GM19397 (cell line): ENCODE data around the gene TFPT.

Experiments used
- ATAC-seq: cut with Tn5 transposase; IDR thresholded peaks from one replicate; pipeline ENCODE4 v1.9.1; 2021; ENCODE audit warnings: mild to moderate bottlenecking, moderate library complexity; ENCODE audit not compliant: unreplicated experiment

The TFPT gene

DNA sequence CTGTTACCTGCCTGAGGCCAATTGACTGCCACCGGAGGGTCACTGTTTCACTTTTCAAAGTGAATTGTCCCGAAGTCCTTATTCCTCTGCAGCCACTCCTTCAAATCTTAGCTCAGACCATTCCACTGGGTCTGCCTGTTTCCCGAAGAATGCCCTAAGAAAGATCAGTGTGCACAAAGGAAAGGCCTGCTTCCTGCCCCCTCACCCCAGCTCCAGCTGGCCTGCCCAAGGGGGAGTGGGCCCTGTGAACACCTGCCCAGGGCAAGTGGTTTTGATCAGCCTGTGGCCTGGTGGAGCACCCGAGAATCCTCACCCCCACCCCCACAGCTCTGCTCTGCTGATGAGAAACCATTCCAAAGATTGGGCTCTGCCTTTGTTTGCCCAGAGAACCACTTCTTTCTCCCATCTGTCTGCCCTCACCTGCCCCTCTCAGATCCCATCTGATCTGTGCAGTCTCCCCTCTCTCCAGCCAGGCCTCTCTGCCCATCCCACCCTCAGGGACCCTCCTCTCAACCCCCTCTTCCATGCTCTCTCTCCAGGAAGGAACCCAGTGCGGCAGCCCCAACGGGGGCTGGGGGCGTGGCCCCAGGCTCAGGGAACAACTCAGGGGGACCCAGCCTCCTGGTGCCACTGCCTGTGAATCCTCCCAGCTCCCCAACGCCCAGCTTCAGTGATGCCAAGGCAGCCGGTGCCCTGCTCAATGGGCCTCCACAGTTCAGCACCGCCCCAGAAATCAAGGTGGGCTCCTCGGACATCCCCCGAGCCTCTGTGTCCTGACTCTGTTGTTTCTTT is 33.8 kb upstream of the TFPT start:
- no peak for ATAC-seq

DNA sequence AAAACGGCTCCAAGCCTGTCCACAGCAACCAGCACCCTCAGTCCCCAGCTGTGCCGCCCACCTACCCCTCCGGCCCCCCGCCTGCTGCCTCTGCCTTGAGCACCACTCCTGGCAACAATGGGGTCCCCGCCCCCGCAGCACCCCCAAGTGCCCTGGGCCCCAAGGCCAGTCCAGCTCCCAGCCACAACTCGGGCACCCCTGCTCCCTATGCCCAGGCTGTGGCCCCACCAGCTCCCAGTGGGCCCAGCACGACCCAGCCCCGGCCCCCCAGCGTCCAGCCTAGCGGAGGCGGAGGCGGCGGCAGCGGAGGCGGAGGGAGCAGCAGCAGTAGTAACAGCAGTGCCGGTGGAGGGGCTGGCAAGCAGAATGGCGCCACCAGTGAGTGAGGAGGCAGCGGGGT is 32.7 kb upstream of the TFPT start:
- no peak for ATAC-seq

DNA sequence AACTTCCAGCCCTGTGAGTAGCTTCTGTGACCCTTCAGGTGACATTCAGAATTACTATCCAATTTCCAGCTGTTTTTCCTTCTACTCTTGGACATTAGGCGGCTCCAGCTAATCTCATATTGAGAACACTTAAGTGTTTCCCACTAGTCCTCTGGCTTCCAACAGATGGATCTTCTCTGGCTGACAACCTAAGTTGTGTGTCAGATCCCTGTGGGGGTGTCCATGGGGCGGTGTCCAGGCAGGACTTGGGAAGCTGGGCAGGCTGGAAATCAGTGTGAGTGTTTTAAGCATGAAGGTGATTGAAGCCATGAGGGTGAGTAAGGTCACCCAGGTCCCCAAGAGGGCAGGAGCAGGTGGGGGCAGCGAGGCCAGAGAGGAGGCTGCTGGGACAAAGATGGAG is 32.2 kb upstream of the TFPT start:
- no peak for ATAC-seq

DNA sequence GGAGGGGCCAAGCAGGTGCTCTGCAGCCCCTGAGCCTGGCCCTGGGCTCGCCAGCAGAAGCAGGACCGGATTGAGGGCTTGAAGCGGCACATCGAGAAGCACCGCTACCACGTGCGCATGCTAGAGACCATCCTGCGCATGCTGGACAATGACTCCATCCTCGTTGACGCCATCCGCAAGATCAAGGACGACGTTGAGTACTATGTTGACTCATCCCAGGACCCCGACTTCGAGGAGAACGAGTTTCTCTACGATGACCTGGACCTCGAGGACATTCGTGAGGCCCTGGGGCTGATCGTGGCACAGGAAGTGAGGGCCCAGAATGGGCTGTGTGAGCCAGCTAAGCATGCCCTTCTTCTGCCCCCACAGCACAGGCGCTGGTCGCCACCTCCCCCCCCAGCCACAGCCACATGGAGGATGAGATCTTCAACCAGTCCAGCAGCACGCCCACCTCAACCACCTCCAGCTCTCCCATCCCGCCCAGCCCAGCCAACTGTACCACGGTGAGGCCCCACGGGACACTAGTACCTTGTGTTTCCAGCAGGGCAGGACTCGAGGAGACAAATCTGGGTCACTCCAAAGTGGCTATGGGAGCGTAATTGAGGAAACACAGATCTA is 30.2 kb upstream of the TFPT start:
- ATAC-seq = no peak

DNA sequence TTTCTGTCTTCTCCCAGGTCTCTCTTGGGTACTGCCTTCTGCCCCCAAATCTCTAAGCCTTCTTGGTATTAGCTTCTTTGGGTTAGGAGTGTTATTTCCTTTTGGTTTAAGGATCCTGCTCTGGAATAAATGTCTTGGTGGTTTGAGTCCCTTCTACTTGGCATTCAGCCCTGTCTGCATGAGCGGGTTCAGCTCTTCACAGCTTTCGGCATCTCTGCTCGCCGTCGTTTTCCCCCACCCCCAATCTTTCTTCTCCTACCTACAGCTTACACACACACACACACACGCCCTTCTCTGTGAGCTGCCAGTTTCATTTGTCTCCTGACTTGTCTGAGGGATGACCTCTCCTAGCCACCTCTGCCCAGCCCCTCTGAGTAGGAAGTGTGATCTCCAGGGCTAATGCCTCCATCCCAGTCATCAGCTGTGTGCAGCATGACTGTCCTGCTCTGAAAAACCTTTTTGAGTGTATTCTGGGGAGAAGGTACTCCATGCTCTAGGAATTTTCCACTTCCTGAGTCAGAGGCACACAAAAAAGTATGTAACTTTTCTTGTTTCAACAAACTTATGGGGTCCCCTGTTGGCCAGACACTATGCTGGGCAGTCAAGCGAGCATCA is 26.8 kb upstream of the TFPT start:
- no peak for ATAC-seq

DNA sequence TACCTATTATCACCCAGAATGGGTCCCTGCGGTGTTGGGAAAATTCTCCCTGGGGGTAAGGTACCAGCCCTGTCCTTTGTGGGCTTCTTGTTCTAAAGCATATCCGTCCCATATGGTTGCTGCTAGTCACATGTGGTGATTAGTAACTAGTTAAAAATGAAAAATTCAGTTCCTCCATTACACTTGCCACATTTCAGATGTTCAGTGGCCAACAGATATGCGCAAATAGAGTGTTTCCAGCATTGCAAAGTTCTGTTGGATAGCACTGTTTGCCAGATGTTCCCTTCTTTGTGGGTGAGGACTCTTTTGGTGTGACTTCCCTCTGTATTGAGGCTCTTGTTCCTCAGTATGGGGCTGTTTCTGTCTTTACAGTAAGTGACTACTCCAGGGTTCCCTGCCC is 25.9 kb upstream of the TFPT start:
- no peak for ATAC-seq

DNA sequence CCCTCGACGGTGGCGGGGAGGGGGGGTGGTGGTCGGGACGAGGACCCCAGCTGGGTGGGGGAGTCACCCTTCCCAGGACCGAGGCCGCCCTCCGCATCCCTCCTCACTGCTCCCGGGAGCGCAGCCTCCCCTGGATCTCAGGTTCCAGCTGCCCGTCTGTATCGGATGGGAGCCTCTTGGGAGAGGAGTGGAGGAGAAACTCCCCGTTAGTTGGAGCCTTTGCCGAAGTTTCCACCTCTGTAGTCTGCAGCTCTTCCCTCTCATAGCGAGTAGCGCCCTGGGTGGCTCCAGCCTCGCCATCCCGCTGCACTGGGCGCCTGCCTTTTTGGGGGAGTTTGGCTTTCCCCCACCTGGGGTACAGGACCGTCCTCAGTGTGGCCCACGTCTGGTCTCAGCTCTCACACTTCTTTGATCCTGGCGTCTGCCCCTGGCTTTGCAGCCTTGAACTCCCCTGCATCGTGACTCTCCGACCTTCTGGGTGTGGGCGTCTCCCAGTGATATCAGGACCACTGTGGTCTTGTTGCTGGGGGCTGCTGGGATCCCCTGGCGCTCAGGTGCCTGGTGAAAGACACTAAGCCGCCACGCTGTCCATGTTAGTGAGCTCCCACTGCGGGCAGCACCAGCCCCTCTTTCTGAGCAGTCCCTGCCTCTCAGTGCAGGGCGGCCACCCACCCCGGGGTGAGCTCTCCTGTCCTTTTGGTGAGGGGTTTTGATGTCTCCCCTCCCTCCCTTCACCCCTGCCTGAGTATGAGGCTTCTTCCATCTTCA is 23.2 kb upstream of the TFPT start:
- ATAC-seq = no peak

DNA sequence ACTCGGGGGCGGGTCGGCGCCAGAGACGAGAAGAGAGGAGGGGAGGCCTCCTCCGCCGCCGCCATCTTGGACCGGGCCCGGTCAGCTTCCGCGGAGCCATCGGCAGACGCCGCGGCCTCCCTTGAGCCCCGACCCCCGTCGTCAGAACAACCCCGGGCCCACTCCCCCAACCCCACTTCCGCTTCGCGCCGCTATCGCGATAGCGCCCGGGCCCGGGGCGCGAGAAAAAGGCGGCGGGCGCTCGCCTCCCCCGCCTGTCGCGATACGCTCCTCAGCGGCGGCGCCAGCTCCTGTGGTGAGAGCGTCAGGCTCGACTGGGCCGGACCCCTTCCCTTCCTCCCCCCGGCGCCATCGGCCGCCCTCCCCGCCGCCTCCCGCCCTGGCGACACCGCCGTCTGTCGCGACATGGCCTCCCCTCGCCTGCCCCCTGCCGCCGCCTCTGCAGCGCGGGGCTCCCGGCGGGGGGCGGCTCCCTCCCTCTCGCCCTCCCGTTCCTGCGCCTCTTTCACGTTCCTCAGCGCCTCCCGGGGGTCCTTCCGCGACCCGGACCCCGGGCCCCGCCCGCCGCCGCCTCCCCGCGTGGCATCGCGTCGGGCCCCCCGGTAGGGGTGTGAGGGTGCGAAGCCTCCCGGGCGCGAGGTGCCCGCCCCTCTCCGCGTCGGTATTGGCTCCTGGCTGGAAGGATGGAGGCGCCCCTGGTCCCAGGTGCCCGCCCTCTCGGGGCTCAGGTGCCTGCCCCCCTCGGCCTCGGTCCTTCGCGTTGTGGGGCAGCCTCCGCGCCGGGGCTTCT is 22.4 kb upstream of the TFPT start, which contains the start of gene CNOT3:
CNOT3 (plus strand) TSS at position 64 of the 790 bp plus-strand sequence. CDS start 5,217 bp downstream, outside the sequence.
- ATAC-seq = no peak

DNA sequence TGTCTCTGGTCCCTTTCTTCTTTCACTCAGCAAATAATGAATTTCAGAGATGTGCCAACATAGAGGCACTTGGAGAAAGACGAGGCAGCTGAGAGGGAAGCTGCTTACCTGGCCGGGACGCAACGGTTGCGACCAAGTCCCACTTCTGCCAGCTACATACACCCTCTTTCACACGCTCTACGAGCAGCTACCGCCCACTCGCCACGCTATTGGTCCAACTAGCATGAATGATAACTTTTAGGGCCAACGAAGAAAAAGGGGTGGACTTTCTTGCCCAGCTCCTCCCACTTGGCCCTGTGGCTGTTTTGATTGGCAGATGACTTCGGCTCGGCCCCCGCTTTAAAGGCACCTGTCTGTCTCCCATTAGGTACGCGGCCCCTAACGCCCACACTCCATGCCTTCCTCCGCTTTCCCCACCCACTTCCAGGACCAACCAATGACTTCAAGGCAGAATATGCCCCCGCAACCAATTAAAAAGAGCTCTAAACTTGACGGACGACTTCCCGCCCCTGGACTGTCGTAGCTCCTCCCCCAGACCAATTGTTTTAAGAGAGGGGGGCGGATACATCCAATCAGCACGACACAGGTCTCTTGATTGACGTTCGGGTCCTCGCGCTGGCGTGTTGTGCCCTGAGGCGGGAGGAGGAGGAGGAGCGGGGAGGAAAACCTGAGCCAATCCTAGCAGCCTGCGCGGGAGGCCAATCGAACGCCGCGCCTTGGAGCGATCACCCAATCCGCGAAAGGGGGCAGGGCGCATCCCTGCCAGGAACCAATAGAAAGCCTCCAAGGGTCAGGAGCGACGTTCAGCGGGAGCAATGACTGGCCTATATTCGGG is 21.6 kb upstream of the TFPT start:
- peak; percentile 73 for ATAC-seq

DNA sequence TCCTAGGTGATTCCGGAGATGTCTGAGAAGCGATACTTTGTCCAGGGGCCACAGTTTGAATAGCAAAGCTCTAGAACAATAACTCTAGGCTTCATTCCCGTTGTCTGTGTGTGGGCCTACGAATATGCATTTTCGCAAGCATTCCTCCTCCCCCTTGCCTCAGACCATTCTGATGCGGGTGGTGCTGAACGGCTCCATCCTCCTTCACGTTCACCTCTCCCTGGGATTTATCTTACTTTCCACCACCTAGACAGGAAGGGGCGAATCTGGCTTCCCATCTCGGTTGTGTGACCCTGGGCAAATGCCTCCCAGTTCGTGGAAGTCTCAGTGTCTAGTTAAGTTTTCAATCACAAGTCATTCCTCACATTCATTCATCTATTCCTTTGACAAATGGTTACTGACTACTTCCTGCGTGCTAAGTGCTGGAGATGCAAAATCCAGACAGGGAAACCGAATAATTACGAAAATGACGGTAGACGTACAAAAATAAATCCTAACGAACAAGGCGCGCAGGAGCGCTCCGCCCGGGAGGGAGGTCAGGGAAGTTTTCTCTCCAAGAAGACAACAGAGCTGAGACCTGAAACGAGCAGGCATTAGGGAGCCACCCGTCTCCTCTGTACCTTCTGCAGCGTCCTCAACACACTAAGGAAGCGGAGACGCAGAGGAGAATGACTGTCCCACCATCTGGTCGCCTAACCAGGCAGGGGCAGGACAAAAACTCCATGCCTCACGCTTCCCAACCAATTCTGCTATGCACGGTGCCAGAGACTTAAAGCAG is 20.8 kb upstream of the TFPT start:
- ATAC-seq = no peak

DNA sequence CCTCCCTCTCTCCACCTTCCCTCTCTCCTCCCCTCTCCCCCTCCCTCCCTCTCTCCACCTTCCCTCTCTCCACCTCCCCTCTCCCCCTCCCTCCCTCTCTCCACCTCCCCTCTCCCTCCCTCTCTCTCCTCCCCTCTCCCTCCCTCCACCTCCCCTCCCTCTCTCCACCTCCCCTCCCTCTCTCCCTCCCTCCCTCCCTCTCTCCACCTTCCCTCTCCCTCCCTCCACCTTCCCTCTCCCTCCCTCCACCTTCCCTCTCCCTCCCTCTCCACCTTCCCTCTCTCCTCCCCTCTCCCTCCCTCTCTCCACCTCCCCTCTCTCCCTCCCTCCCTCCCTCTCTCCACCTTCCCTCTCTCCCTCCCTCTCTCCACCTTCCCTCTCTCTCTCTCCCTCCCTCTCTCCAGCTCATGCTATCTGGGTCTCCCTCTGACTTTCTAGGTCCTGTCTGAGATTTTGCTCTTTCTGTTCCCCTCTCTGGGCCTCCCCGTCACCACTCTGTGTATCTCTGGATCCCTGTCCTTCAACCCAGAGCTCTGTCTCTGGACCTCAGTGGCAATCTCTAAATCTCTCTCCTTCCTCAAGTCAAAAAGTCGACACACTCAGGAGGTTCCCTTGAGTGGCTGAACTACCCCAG is 18.6 kb upstream of the TFPT start:
- no peak for ATAC-seq

DNA sequence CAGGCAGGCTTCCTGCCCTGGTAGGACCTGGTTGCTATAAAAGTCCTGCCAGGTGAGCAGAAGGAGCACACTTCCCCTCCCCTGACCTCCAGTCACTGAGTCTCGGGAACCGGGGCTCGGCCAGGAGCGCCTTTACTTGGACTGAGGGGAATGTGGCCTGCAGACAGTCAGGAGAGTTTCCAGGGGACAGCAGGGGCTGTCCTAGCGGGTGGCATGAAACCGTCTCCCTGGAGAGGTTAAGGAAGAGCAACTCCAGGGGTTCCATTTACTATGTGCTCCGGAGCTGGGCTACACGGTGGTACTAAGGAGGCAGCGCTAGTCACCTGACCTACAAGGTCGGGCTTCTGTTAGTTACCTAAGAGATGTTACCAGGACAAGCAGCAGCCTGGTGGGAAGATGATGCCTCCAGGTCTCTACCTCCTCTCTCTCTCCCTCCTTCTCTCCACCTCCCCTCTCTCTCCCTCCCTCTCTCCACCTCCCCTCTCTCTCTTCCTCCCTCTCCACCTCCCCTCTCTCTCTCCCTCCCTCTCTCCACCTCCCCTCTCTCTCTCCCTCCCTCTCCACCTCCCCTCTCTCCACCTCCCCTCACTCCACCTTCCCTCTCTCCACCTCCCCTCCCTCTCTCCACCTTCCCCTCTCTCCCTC is 18.0 kb upstream of the TFPT start:
- no peak for ATAC-seq

DNA sequence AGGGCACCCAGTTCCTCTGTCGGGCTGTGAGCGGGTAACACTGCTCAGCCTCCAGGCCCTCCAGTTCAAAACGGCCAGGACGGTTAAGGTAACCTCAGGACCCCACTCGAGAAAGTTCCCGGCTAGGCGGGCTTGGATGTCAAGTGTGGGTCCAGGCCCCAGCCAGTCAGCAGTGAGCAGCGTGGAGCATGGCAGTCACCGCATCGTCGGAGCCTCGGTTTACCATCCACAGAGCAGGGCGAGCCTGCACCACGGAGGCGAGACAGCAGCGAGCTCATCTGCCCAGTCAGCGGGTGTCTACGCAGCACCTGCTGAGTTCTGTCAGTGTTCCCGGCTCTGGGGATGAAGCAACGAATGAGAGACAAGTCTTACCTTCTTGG is 14.2 kb upstream of the TFPT start:
- no peak for ATAC-seq

DNA sequence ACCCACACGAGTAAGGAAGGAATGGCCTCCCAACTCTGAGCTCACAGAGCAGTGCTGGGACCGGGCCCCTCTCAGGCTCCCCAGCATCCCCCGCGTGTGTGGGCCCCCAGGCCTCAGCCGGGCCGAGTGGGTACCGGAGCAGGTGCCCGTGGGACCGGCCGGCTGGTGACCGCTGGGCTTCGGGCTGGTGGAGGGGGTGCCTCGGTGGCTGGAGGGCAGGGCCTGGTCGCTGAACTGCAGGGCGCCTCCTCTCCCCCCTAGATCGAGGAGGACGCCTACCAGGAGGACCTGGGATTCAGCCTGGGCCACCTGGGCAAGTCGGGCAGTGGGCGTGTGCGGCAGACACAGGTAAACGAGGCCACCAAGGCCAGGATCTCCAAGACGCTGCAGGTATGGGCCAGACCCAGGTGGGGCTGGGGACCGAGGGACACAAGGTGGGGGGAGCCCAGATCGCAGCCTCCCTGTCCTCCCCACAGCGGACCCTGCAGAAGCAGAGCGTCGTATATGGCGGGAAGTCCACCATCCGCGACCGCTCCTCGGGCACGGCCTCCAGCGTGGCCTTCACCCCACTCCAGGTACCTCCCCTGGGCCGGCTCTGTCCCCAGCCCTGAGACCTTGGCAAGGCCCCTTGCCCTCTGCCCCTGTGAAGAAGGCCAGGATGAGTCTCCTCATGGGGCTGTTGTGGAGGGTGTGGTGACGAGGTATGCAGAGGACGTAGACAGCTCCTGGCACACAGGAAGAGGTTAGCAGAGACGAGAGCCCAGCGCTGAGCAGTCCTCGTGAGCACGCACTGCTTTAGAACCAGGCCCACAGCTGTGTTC is 13.5 kb upstream of the TFPT start:
- ATAC-seq = no peak

DNA sequence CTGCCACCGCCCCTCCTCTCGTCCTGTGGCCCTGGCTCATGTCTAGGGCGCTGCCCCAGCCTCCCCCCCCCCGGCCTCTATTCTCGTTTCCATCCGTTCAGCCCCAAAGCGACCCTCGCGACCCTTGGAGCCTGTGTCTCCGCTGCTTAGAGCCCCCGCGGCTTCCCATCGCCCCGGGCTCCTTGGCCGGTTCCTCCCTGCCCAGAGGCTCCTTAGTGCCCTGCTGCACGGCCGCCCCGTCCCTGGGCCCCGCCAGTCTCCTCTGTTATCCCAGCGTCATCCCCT is 12.9 kb upstream of the TFPT start:
- no peak for ATAC-seq

DNA sequence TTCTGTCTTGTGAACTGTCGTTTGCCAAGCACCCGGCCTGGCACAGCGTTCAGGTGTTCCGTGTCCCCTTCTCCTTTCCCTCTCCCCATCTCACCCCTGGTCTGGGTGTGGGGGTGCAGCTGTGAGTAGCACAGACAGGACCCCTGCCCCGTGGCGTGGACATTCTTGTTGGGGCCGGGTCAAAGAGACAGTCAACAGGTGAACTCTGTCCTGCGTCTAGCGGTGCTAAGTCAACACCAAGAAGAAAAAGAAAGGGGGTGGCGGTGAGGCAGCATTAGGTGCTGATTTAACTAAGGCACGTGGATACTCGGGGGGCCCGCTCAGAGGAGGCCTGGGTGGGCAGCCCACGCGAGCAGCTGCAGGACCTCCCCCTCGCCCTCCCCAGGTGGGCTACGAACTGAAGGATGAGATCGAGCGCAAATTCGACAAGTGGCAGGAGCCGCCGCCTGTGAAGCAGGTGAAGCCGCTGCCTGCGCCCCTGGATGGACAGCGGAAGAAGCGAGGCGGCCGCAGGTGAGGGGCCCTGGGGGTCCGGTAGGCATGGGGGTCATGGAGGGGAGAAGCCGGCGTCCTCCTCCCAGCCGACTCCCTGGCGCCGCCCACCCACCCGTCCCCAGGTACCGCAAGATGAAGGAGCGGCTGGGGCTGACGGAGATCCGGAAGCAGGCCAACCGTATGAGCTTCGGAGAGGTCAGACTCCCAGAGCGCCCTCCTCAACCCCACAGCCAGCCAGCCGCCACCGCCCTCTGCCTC is 12.4 kb upstream of the TFPT start:
- no peak for ATAC-seq

DNA sequence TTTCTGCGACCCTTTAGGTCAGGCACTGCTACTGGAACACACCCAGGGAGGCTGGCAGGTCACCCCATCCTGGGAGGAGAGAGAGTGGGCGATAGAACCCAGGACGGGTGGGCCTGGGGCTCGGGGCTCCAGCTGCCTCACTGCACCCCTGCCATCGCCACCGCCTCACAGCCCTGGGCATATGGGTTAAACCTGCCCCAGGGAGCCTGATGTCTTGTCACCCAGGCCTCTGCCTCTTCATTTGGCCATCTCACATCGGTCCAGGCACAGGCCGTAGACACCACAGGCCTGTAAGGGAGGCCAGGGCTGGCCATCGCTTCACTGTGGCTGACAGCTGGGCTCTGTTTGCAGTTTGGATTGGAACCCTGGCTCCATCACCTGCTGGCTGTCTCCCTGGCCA is 10.3 kb upstream of the TFPT start:
- no peak for ATAC-seq
